GM21423 (cell line): ENCODE results near the gene DPYD.

Experiments
- ATAC-seq: cut with Tn5 transposase; IDR thresholded peaks from one replicate; pipeline ENCODE4 v1.9.1; 2021; ENCODE audit warnings: mild to moderate bottlenecking, moderate library complexity; ENCODE audit not compliant: unreplicated experiment

DPYD gene

GRCh38 chr1:97166626-97167025 is 754.2 kb downstream of the DPYD start:
- ATAC-seq = no peak

- ATAC-seq = no peak
Measured at GRCh38 chr1:97164276-97164639, 756.6 kb downstream of the DPYD start.

GRCh38 chr1:97163591-97164275 is 757.1 kb downstream of the DPYD start:
- ATAC-seq = peak; percentile 71

GRCh38 chr1:97160818-97161217 is 760.0 kb downstream of the DPYD start:
- no peak for ATAC-seq

GRCh38 chr1:97159342-97159741 is 761.5 kb downstream of the DPYD start:
- peak; percentile 46 for ATAC-seq

- ATAC-seq = no peak
Measured at GRCh38 chr1:97158691-97159096, 762.1 kb downstream of the DPYD start.

- no peak for ATAC-seq
Measured at GRCh38 chr1:97157991-97158390, 762.8 kb downstream of the DPYD start.

- no peak for ATAC-seq
Measured at GRCh38 chr1:97151651-97152050, 769.2 kb downstream of the DPYD start.

GRCh38 chr1:97145321-97145956 is 775.4 kb downstream of the DPYD start:
- no peak for ATAC-seq

GRCh38 chr1:97144527-97144926 is 776.3 kb downstream of the DPYD start:
- no peak for ATAC-seq

- no peak for ATAC-seq
Measured at GRCh38 chr1:97143236-97143882, 777.5 kb downstream of the DPYD start.

GRCh38 chr1:97140611-97141010 is 780.2 kb downstream of the DPYD start:
- ATAC-seq = no peak

GRCh38 chr1:97139512-97139911 is 781.3 kb downstream of the DPYD start:
- no peak for ATAC-seq

- no peak for ATAC-seq
Measured at GRCh38 chr1:97138515-97139032, 782.3 kb downstream of the DPYD start.

- peak; percentile 99 for ATAC-seq
Measured at GRCh38 chr1:97137862-97138514, 782.8 kb downstream of the DPYD start.

- no peak for ATAC-seq
Measured at GRCh38 chr1:97136996-97137395, 783.8 kb downstream of the DPYD start.

GRCh38 chr1:97135972-97136371 is 784.9 kb downstream of the DPYD start:
- no peak for ATAC-seq

- no peak for ATAC-seq
Measured at GRCh38 chr1:97128426-97128825, 792.4 kb downstream of the DPYD start.

GRCh38 chr1:97123717-97124431 is 797.0 kb downstream of the DPYD start:
- no peak for ATAC-seq

GRCh38 chr1:97120806-97121205 is 800.0 kb downstream of the DPYD start:
- no peak for ATAC-seq
